GM12878 (cell line): ENCODE data around the gene BEST1. TPM values are rescaled to one million over a fixed set of nuclear protein-coding genes. Genes with fewer than 3 reads are reported as not detected.
A peak's percentile ranks its signal among the peaks of the same experiment; 100 is the strongest.

Source experiments
- ATF3 ChIP-seq: IDR thresholded peaks from 2 replicates; pipeline ENCODE4 v1.6.1; 2011; ENCODE audit warnings: low read depth, mild to moderate bottlenecking, low read length, moderate library complexity, borderline replicate concordance; ENCODE audit errors: extremely low read depth
- CEBPB ChIP-seq, 2 experiments: fragments of 150-350 bp in 1 of 2; IDR thresholded peaks; 2 replicates each; pipeline ENCODE4 v1.6.1; 2012 to 2014; ENCODE audit warnings: low read depth in 2 of 2, low read length in 2 of 2, borderline replicate concordance in 1 of 2, inconsistent platforms in 1 of 2
- EGR1 ChIP-seq, 2 experiments: IDR thresholded peaks; 1 replicate in 1 of 2; 2 replicates in 1 of 2; pipeline ENCODE4 v1.6.1; 2011 to 2012; ENCODE audit warnings: low read depth in 2 of 2, low read length in 2 of 2, borderline replicate concordance in 1 of 2, mild to moderate bottlenecking in 1 of 2, moderate library complexity in 1 of 2
- GABPA ChIP-seq: IDR thresholded peaks from 2 replicates; pipeline ENCODE4 v1.6.1; 2014; ENCODE audit warnings: antibody characterized with exemption, low read depth, mild to moderate bottlenecking, inconsistent platforms
- MLLT1 ChIP-seq: fragments of 450-650 bp; IDR thresholded peaks from 2 replicates; pipeline ENCODE4 v1.6.1; 2016; ENCODE audit warnings: mild to moderate bottlenecking
- PAX5 ChIP-seq: IDR thresholded peaks from 2 replicates; pipeline ENCODE4 v1.6.1; 2011; ENCODE audit warnings: low read depth, low read length, borderline replicate concordance
- POLR2AphosphoS2 ChIP-seq: IDR thresholded peaks from 2 replicates; pipeline ENCODE4 v1.6.1; 2011; ENCODE audit warnings: low read depth, mild to moderate bottlenecking, low read length, improper control_type of control experiment, moderate library complexity
- RUNX3 ChIP-seq: IDR thresholded peaks from 2 replicates; pipeline ENCODE4 v1.6.1; 2012; ENCODE audit warnings: low read length, inconsistent platforms
- SIX5 ChIP-seq: IDR thresholded peaks from 2 replicates; pipeline ENCODE4 v1.6.1; 2011; ENCODE audit warnings: mild to moderate bottlenecking, low read depth, low read length, moderate library complexity; ENCODE audit not compliant: severe bottlenecking
- SP1 ChIP-seq: IDR thresholded peaks from one replicate; pipeline ENCODE4 v1.6.1; 2011; ENCODE audit warnings: low read depth, low read length
- TBL1XR1 ChIP-seq: IDR thresholded peaks from 2 replicates; pipeline ENCODE4 v1.6.1; 2012; ENCODE audit warnings: low read depth, low read length, improper control_type of control experiment
- ZNF207 ChIP-seq: fragments of 450-650 bp; IDR thresholded peaks from 2 replicates; pipeline ENCODE4 v1.6.1; 2014; ENCODE audit warnings: antibody characterized with exemption, mild to moderate bottlenecking, borderline replicate concordance
- ZNF24 ChIP-seq: fragments of 450-650 bp; IDR thresholded peaks from 2 replicates; pipeline ENCODE4 v1.6.1; 2017; ENCODE audit warnings: antibody characterized with exemption, mild to moderate bottlenecking
- ZNF592 ChIP-seq: fragments of 450-650 bp; IDR thresholded peaks from 2 replicates; pipeline ENCODE4 v1.6.1; 2017; ENCODE audit warnings: mild to moderate bottlenecking, moderate library complexity
- polyA plus RNA-seq, 11 experiments: library from polyadenylated mRNA; depleted of rRNA in 4 of 11; unstranded in 6 of 11; stranded (reverse) in 5 of 11; fragments of >200 nt; fragmentation: Nextera tagmentation in 4 of 11; fragmentation: Illumina TruSeq in 1 of 11; extraction: Ambion mirVana in 4 of 11; extraction: Trizol in 1 of 11; gene quantifications; 1 replicate in 1 of 11; 2 replicates in 10 of 11; pipeline versions ENCODE4 v1.2.1 to v1.2.3, GENCODE V29; 2011 to 2016; ENCODE audit warnings: inconsistent platforms in 2 of 11, missing spikeins in 2 of 11, low read depth in 1 of 11
- total RNA-seq, 4 experiments: library from RNA; depleted of rRNA in 3 of 4; stranded (reverse); fragments of >200 nt in 3 of 4; fragmentation: Illumina TruSeq in 1 of 4; extraction: Trizol in 1 of 4; gene quantifications; 2 replicates each; pipeline versions ENCODE4 v1.2.1 to v1.2.3, GENCODE V29; 2013 to 2021
- TF ChIP-seq, protein P1 (sequence below): fragments of 150-350 bp; IDR thresholded peaks from 2 replicates; pipeline ENCODE4 v1.6.1; 2016; ENCODE audit warnings: low read depth, low read length
- TF ChIP-seq, protein P2 (sequence below): fragments of 450-650 bp; IDR thresholded peaks from 2 replicates; pipeline ENCODE4 v1.6.1; 2017; ENCODE audit warnings: mild to moderate bottlenecking

The BEST1 gene
- total and polyA plus RNA-seq, 10 of the 15 experiments (the other 5 are each of a cell fraction or from before 2014, with no cell fraction given) = 0.03 to 3.4 (median 0.15) TPM; not detected in 1

DNA sequence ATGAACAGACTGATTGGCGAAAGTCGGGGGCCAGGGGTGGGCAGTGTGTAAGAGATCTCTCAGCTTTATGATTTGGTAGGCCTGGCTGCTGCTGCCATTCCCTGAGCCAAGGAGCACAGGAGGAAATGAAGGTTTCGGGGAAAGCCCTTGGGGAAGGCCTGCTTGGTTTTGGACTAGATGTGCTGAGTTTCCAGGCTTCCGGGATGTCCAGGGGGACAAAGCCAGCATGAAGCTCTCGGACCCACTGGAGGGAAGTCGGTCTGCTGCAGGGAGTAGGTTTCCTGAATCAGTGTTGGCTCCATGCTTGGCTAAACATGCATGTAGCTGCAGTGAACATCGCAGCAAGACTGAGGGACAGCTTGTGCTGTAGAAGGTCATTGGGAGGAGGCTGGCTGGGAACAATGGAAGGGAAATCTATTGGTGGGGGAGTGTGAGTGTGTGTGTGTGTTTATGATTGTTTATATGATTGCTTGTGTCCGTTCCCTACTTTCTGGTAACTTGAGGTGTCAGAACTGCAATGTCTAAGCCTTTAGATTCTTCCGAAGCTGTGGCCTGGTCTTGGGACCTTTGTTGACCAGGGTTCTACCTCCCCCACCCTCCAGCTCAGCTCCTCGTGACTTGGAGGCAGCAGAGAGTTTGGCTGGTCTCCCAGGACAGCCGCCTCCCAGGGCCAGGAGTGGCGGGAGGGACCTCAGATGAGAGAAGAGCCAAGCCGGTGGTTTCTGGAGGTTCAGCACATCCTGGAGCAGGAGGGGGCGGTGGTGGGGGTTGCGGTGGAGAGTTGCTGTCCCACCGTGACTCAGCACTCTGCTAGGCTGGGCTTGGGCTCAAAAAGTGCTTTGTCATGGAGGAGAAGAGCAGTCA, 21.3 kb downstream of the BEST1 start (continued):
- TF ChIP-seq, protein P1, sequence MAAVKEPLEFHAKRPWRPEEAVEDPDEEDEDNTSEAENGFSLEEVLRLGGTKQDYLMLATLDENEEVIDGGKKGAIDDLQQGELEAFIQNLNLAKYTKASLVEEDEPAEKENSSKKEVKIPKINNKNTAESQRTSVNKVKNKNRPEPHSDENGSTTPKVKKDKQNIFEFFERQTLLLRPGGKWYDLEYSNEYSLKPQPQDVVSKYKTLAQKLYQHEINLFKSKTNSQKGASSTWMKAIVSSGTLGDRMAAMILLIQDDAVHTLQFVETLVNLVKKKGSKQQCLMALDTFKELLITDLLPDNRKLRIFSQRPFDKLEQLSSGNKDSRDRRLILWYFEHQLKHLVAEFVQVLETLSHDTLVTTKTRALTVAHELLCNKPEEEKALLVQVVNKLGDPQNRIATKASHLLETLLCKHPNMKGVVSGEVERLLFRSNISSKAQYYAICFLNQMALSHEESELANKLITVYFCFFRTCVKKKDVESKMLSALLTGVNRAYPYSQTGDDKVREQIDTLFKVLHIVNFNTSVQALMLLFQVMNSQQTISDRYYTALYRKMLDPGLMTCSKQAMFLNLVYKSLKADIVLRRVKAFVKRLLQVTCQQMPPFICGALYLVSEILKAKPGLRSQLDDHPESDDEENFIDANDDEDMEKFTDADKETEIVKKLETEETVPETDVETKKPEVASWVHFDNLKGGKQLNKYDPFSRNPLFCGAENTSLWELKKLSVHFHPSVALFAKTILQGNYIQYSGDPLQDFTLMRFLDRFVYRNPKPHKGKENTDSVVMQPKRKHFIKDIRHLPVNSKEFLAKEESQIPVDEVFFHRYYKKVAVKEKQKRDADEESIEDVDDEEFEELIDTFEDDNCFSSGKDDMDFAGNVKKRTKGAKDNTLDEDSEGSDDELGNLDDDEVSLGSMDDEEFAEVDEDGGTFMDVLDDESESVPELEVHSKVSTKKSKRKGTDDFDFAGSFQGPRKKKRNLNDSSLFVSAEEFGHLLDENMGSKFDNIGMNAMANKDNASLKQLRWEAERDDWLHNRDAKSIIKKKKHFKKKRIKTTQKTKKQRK = no peak
- TF ChIP-seq RUNX3 = peak; percentile 87
- no peak for TF ChIP-seq TBL1XR1
- TF ChIP-seq EGR1 (IDR thresholded peaks at IDR 0.05; ENCODE audit: borderline replicate concordance in 1 of 2, low read depth in 2 of 2, low read length in 2 of 2) = peak in 1 of 2 experiments; percentile 83; a peak in 2 of 3 replicates
- TF ChIP-seq PAX5 = peak; percentile 89; the same call in 1 of the 2 replicates
- TF ChIP-seq SP1 = no peak
- no peak for TF ChIP-seq POLR2AphosphoS2
- TF ChIP-seq ZNF207 = no peak
- no peak for TF ChIP-seq CEBPB (IDR thresholded peaks at IDR 0.05; ENCODE audit: borderline replicate concordance in 1 of 2, low read depth in 2 of 2, low read length in 2 of 2)
- no peak for TF ChIP-seq ZNF24
- no peak for TF ChIP-seq GABPA
- TF ChIP-seq ATF3 = no peak
- TF ChIP-seq ZNF592 = no peak
- TF ChIP-seq SIX5 = no peak
- TF ChIP-seq, protein P2, sequence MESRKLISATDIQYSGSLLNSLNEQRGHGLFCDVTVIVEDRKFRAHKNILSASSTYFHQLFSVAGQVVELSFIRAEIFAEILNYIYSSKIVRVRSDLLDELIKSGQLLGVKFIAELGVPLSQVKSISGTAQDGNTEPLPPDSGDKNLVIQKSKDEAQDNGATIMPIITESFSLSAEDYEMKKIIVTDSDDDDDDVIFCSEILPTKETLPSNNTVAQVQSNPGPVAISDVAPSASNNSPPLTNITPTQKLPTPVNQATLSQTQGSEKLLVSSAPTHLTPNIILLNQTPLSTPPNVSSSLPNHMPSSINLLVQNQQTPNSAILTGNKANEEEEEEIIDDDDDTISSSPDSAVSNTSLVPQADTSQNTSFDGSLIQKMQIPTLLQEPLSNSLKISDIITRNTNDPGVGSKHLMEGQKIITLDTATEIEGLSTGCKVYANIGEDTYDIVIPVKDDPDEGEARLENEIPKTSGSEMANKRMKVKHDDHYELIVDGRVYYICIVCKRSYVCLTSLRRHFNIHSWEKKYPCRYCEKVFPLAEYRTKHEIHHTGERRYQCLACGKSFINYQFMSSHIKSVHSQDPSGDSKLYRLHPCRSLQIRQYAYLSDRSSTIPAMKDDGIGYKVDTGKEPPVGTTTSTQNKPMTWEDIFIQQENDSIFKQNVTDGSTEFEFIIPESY = no peak
- TF ChIP-seq MLLT1 = 0 out of 2 replicates have a peak, but pooled peaks have one; percentile 15
